GM19395 (cell line): Measurements from ENCODE around the gene SNAI1.
"Not testable (repeated sequence)": the region's sequence is repeated elsewhere in the genome, so short reads cannot be mapped to it uniquely, and the experiment has no call there.

ENCODE experiments used
- ATAC-seq: cut with Tn5 transposase; IDR thresholded peaks from one replicate; pipeline ENCODE4 v1.9.1; 2021; ENCODE audit warnings: mild to moderate bottlenecking, moderate library complexity; ENCODE audit not compliant: unreplicated experiment

The SNAI1 gene

DNA sequence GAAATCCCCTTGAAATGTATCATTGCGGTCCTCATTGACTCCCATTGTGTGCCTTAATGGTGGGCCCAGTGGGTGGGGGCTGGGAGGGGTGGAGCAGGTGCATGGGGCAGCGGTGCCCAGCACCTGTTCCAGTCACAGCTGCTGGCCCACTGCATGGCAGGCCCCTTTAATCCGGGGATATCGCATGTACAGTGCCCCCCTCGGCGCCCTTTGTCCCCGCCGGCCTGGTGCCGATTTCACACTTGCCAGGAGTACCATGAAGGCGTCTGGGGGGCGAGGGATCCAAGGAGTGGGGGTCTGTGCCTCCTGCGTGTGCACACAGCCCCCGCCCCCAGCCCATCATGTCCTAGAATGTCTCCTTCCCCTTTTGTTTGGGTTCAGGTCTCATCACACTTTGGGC lies 2.8 kb downstream of the SNAI1 start:
- no peak for ATAC-seq

DNA sequence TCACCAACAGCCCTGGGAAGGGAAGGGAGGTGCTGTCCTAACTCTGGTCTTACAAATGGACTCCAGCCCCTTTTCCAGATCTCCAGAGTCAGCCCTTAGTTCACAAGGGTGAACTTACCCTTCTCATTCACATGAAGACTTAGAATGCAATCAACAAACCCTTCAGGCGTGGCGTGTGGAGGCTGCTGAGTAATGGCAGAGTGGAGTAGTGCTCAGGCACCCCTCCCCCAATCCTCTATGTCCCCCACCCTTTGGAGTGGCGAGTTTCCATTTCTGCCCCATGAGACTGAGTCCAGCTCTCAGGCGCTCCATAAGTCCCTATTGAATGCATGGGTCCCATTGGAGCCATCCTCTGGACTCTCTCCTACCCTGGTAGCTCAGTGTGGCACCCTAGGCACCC lies 3.3 kb downstream of the SNAI1 start:
- no peak for ATAC-seq

DNA sequence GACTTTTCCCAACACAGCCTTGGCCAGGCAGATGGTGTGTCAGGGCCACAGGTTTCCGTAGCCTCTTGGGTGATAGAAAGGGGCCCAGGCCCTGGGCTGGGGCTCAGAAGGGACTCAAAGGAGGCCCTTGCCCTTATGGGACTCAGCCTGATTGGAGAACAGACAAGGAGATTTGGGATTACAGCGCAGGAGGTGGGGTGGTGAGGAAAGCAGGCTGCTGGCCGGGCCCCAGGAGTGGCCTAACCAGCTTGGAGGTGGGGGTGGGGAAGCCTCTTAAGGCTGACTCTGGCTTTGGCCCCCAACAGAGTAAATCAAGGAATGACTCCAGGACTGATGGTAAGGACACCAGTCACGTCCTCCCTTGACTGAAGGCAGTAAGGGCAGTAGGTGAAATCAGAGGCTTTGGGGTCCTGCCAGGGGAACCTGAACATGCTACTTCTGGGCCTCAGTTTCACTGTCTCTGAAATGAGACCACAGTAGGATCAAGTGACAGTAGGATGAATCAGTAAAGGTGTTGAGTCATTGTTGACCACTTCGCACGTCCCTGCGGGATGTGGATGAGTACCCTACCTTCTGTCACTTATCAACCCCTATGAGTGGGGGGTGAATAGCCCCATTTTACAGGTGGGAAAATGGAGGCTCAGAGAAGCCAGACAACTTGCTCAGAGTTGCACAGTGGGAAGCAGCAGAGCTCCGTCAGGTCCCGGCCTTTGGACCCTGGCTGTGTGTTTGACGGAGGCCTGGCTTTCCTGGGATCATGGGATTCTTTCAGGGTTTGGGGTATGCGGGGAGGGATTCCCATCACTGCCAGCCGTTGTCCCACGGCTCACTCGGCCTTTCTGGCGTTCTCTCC lies 4.5 kb downstream of the SNAI1 start:
- no peak for ATAC-seq

DNA sequence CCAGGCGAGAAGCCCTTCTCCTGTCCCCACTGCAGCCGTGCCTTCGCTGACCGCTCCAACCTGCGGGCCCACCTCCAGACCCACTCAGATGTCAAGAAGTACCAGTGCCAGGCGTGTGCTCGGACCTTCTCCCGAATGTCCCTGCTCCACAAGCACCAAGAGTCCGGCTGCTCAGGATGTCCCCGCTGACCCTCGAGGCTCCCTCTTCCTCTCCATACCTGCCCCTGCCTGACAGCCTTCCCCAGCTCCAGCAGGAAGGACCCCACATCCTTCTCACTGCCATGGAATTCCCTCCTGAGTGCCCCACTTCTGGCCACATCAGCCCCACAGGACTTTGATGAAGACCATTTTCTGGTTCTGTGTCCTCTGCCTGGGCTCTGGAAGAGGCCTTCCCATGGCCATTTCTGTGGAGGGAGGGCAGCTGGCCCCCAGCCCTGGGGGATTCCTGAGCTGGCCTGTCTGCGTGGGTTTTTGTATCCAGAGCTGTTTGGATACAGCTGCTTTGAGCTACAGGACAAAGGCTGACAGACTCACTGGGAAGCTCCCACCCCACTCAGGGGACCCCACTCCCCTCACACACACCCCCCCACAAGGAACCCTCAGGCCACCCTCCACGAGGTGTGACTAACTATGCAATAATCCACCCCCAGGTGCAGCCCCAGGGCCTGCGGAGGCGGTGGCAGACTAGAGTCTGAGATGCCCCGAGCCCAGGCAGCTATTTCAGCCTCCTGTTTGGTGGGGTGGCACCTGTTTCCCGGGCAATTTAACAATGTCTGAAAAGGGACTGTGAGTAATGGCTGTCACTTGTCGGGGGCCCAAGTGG lies 5.3 kb downstream of the SNAI1 start:
- no peak for ATAC-seq

DNA sequence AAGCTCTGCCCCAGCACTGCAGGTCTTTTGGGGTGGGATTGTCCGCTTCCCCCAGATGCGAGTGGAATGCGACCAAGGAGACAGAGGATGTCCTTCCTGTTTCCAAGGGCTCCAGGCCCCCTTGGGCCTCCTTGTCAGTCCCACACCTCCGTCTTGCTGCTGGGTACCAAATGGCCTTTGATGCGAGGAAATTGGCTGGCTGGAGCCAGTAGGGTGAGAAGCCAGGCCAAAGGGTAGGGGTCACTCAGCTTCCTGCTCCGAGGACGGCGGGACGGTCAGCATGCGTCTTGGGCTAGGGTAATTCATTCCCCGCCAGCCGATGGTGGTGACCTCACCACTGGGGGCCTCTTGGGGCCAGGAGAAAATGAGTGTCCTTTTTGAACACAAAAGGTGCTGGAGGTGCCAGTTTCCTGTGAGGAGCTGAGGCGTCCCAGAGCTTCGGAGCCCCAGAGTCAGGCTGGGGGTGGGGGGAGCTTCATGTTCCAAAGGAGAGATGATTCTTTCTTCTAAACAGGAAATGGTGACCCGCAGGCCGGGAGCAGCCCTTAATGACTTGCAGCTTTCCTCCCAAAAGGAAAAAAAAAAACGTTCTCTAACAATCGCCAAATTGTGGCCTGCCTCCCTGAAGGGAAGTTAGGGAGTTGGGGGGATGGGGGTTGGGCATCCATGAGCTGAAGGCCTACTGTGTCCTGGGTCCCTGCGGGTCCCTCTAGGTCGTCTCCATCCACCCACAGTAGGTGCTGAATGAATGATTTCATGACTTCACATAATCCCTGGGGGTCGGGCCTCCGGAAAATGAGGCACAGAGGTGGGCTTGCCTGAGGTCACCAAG lies 6.7 kb downstream of the SNAI1 start:
- no peak for ATAC-seq

DNA sequence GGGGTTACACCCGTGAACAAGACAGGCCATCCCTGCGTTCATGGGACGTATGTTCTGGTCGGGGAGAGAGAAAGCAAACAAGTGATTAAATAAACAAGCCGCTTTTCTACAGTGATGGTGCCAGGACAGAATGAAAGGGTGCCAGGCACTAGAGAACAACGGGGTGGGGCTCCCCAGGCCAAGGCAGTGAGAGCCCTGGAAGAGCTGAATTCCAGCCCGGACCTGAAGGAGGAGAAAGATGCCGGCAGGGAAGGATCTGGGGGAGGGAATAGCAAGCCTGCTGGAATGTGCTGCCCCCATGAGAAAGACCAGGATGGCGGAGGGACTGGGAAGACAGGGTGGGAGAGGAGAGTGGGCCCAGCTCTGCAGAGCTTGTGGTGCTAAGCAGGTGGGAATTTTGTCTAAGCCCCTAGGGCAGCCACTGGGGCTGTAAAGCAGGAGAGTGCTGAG lies 7.5 kb downstream of the SNAI1 start:
- no peak for ATAC-seq

DNA sequence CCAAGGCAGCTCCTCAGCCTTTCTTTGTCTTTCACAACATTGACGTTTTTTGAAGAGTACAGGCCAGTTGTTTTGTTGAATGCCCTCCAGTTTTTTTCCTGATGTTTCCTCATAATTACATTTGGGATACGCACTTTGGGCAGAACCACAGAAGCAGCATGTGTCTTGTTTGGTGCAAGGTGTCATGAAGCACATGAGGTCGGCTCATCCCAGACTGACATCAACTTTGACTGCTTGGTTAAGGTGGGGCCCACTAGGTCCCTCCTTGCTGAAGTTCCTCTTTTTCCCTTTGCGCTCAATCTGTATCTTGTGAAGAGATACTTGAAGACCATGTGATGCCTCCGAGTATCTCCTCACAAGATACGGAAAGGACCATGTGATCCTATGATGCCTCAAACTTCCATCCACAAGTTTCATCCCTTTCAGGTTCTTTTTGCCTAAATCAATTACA lies 10.5 kb downstream of the SNAI1 start:
- no peak for ATAC-seq

DNA sequence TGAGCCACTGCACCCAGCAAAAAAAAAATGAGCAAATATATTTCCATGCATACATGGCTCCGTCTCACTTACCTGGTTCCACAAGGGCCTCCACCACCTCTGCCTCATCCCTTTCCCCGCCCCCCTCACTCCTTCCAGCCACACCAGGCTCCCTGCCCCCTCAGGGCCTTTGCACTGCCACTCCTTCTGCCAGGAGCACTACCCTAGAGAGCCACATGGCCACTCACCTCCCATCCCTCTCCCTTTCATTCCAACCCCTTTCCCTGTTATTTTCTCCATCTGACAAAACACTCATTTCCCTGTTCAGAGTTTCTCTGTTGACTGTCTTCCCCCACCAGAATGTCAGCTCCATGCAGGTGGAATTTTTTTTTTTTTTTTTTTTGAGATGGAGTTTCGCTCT lies 12.8 kb downstream of the SNAI1 start:
- ATAC-seq = no peak

DNA sequence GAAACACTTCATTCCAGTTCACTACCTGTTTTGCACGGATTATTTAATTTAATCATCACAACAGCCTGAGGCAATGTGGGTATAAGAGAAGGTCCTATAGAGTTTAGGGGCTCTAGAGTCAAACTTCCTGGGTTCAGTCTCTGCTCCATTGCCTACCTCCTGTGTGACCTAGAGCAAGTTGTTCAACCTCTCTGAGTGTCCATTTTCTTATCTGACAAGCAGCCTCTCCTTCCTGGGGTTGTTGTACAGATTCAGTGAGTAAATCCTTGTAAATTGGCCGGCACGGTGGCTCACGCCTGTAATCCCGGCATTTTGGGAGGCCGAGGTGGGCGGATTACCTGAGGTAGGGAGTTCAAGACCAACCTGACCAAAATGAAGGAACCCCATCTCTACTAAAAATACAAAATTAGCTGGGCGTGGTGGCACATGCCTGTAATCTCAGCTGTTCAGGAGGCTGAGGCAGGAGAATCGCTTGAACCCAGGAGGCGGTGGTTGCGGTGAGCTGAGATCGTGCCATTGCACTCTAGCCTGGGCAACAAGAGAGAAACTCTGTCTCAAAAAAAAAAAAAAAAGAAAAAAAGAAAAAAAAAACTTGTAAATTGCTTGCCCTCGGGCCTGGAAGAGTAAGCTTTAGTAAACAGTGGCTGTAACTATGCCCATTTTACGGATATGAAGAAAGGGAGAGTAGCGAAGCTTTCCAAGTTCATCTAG lies 15.9 kb downstream of the SNAI1 start:
- not testable (repeated sequence) for ATAC-seq

DNA sequence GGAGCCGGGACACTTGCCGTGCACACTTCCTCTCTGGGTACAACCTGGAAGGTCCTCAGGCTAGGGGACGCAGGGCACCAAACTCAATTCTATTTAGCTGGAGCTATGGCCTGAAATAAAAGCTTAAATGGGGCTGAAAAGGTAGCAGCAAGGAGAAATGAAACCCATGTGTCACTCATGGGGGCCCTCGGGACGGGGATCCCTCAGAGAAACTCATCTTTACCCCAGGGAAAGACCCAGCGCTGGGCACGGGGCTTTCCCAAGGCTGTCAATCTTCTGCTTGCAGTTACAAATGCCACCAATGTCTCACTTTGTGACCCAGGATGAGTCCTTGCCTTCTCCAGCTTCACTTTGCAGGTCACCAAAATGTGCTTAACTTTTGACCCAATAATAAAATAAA lies 16.5 kb downstream of the SNAI1 start:
- no peak for ATAC-seq

DNA sequence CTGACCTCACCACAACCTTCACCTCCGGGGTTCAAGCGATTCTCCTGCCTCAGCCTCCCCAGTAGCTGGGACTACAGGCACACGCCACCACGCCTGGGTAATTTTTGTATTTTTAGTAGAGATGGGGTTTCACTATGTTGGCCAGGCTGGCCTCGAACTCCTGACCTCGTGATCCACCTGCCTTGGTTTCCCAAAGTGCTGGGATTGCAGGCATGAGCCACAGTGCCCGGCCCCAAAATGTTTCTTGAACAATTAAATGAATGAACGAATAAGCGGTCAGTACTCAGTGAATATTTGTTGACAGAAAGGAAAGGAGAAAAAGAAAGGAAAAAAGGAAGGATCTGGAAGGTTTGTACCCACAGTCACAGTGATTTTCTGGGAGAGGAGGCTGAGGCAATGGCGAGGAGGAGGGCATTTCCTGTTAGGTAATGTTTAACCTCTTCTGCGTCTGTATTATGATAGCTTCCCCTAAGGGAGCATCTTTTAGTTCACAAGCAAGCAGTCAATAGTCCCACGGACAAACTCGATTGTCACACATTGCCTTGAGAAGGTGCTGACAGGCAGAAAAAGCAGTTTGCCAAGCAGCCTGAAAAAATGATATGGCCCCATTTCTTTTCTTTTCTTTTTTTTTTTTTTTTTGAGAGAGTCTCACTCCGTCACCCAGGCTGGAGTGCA lies 17.9 kb downstream of the SNAI1 start:
- ATAC-seq = not testable (repeated sequence)

DNA sequence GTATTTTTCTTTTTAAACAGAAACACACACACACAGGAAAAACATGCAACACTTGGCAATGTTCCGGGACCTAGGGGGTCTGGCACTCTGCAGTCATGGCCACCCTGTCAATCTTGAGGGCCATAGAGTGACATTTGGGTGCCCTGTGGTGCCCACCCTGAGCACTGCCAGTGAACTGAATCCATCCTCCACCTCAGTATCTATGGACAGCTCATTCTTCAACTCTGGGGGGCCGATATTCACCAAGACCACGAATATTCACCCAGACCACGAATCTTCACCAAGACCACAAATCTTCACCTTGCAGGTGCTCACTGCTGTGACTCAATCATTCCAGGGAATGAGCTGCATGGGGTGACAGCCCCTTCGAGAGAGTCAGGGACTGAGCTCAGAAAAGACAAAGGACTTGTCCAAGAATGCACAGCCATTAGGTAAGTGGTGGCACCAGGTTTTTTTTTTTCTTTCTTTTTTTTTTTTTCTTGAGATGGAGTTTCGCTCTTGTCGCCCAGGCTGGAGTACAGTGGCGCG lies 19.1 kb downstream of the SNAI1 start:
- no peak for ATAC-seq

DNA sequence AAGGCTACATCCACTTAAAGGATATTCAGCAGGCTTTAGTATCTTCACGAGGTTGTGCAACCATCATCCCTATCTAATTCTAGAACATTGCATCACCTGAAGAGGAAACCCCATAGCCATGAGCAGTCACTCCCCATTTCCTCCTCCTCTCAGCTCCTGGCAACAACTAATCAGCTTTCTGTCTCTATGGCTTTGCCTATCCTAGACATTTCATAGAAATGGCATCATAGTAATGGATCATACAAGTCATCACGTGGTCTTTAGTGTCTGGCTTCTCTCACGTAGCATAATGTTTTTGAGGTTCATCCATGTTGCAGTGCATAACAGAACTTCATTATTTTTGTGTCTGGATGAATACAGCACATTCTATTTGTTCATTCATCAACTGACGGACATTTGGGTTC lies 20.5 kb downstream of the SNAI1 start:
- ATAC-seq = no peak

DNA sequence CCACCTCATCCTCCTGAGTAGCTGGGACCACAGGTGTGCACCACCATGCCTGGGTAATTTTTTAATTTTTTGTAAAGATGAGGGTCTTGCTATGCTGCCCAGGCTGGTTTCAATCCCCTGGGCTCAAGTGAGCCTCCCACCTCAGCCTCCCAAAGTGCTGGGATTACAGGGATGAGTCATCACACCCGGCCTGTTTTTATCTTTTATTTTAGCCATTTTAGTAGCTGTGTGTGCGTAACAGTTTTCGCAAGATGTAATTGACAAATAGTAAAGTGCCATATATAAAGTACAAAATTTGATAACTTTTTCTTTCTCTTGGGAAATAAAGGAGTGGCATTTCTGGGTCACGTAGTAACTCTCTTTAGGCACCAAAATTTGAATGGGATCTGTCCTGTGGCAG lies 21.4 kb downstream of the SNAI1 start:
- ATAC-seq = no peak

DNA sequence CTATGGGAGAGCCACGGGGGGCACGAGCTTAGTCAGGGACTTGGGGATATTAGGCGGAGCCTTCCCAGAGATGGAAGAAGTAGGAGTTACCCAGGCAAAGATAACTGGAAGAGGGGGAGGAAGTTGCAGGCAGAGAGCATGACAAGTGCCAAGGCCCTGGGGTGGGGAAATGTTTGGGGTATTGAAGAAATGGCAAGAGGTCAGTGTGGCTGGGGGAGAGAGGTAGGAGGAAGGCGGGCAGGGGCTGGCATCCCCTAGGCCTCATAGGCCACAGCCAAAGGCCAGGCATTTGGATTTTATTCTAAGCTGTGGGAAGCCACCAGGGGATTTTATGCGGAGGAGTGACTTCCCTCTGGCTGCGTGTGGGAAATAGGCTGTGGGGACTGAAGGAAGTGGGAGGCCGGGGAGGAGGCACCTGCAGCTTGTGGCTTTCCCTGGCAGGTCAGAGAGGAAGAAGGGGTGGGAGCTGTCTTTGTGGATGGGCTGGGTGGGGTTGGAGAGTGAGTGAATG lies 22.7 kb downstream of the SNAI1 start:
- ATAC-seq = no peak

DNA sequence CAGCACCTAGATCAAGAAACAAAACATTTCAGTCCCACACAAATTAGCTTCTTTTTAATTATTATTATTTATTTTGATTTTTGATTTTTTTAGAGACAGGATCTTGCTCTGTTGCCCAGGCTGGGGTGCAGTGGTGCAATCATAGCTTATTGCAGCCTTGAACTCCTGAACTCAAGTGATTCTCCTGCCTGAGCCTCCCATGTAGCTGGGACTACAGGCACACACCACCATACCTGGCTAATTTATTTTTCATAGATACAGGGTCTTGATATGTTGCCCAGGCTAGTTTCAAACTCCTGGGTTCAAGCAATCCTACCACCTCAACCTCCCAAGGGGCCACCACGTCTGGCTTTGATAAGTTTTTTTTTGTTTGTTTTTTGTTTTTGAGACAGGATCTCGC lies 24.6 kb downstream of the SNAI1 start:
- no peak for ATAC-seq

DNA sequence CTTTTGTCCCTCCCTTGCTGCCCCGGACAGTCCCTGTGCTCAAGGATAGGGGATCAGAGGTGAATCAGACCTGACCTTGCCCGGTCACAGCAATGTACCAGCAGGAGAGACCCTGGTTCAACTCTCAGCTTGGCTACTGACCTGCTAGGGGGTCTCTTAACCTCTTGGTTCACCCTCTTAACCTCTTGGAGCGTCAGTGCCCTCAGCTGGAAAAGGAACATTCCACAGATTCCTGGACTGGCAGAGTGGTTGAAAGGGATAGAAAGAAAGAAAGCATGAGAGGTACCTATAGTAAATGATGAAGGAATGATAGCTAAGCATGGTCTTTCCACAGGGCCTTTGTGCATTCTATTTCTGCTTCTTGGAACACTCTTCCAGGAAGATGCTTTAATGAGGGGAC lies 25.2 kb downstream of the SNAI1 start:
- no peak for ATAC-seq

DNA sequence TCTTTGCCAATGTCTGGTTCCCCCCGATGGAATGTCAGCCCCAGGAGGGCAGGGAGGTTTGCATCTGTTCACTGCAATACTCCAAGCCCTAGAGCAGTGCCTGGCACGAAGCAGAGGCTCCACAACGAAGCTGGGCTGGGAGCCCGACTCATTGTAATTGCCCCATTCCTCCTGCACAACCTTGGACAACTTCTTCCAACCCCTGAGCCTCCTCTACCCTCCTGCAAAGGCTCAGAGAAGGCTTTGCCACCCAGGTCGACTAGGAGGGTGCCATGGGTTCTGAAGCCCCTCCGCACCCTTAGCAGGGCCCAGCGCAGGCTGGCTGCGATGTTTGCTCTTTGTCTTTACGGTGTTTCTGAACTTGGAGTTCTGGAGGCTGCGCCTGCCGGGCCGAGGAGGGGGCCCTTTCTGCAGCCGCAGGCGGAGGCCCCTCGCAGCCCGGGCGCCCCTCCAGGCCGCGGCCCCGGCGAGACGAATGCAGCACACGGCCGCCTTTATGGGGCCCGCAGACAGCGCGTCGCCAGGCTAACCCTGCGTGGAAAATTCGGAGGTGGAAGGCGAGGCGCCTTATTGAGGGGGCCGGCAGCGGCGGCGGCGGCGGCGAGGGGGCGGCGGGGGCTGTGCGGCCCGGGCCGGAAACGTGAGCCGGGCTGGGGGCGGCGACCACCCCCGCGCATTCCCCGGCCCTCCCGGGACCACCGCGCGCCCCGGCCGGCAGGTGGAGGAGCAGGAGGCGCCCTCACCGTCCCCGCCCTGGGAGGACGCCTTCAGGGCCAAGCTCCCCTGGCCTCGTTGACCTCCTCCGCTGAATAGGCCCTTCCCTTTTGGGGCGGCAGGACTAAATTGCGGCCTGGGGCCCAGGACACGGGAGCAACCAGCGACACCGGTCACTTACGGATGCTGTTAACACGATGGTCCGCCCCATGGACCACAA lies 27.0 kb downstream of the SNAI1 start:
- no peak for ATAC-seq
